ENCODE measurements around the gene ZFP1. TPM values are rescaled to one million over a fixed set of nuclear protein-coding genes. Genes with fewer than 3 reads are reported as not detected.
"Not testable (repeated sequence)": the region's sequence is repeated elsewhere in the genome, so short reads cannot be mapped to it uniquely, and the experiment has no call there.

ZFP1 gene
- total and polyA plus RNA-seq, 7 donors: 0.60 to 17.5 (median 9.2) TPM

DNA sequence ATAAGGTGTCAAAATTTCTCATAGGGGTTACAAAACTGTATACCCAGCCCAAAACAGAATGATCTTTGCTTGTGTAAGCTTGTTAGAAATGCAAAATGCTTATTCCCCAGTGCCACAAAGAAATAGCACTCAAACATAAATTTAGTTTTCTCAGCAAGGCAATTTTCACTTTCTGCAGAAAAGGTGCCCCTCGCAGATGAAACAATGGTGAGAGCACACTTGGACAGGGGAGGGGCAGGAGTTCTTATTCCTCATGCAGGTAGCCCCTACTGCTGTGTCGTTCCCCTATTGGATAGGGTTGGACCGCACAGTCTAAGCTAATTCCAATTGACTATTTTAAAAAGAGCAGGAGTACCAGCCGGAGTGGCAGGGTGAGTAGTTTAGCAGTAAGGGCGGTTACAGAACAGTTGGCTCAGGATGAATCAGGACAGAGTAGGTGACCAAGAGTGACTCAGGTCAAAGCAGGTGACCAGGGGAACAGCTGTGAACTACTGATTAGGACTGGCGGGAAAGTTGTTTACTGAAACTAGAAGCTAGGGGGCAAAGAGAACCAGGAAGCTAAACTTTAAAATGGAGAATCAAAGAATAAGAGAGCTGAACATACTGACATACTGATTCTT lies 26.3 kb upstream of the ZFP1 start:
- Histone ChIP-seq H3K9me3 (peaks cover 0 to 8% (median 4%) of the 10 kb centered on the region in 4 donors), H3K4me1 (peaks cover 0 to under 1% (median under 1%) of the 10 kb centered on the region in 4 donors), H3K27ac (no peak overlapping the region), H3K27me3 (no peaks in the 10 kb centered on the region), H3K36me3 (no peaks in the 10 kb centered on the region), H3K4me3 (no peak overlapping the region)
- intact Hi-C loops (cut with DNase I): no loop called here
- 95 to 97% methylated on average over 6 of the region's 6 CpGs for WGBS, 2 donors
- DNase-seq: no peak
- TF ChIP-seq POLR2AphosphoS5 (IDR thresholded peaks at IDR 0.05) (no peak), EP300 (IDR thresholded peaks at IDR 0.05) (no peak), POLR2A (IDR thresholded peaks at IDR 0.05) (no peak)
- TF ChIP-seq, protein P1, sequence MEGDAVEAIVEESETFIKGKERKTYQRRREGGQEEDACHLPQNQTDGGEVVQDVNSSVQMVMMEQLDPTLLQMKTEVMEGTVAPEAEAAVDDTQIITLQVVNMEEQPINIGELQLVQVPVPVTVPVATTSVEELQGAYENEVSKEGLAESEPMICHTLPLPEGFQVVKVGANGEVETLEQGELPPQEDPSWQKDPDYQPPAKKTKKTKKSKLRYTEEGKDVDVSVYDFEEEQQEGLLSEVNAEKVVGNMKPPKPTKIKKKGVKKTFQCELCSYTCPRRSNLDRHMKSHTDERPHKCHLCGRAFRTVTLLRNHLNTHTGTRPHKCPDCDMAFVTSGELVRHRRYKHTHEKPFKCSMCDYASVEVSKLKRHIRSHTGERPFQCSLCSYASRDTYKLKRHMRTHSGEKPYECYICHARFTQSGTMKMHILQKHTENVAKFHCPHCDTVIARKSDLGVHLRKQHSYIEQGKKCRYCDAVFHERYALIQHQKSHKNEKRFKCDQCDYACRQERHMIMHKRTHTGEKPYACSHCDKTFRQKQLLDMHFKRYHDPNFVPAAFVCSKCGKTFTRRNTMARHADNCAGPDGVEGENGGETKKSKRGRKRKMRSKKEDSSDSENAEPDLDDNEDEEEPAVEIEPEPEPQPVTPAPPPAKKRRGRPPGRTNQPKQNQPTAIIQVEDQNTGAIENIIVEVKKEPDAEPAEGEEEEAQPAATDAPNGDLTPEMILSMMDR (IDR thresholded peaks at IDR 0.05): no peak

DNA sequence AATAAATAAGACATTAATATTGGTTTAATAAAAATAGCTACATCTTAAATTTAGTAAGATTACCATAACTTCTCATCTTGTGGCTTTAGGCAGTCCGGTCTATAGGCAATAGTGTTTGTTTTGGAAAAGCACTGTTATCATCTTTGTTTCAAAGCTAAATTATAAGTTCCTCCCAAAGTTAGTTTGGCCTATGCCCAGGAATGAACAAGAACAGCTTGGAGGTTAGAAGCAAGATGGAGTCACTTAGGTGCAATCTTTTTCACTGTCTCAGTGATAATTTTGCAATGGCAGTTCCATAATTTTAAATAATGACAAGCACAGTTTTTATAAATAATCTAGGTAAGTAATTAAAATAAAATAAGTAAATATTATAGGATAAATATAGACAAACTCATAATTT lies 25.7 kb upstream of the ZFP1 start:
- no peak for DNase-seq
- Histone ChIP-seq H3K9me3 (peaks cover 0 to 8% (median 4%) of the 10 kb centered on the region in 4 donors), H3K4me3 (no peak overlapping the region), H3K27me3 (no peaks in the 10 kb centered on the region), H3K36me3 (no peaks in the 10 kb centered on the region), H3K4me1 (no peaks in the 10 kb centered on the region), H3K27ac (no peak overlapping the region)
- TF ChIP-seq POLR2AphosphoS5 (IDR thresholded peaks at IDR 0.05) (no peak), POLR2A (IDR thresholded peaks at IDR 0.05) (no peak), EP300 (IDR thresholded peaks at IDR 0.05) (no peak)
- TF ChIP-seq, protein P1 (IDR thresholded peaks at IDR 0.05): no peak
- WGBS, 2 donors: 92 to 97% methylated on average over 1 of the region's 1 CpG
- intact Hi-C loops (cut with DNase I): no loop called here

GRCh38 chr16:75127713-75128415 lies 20.5 kb upstream of the ZFP1 start:
- 45 to 69% methylated on average over 4 of the region's 4 CpGs for WGBS, 2 donors
- H3K27ac ChIP-seq: no peak overlapping the region
- H3K4me3 ChIP-seq: no peak overlapping the region
- no peaks in the 10 kb centered on the region for H3K4me1 ChIP-seq
- TF ChIP-seq EP300 (IDR thresholded peaks at IDR 0.05): no peak
- no peak for TF ChIP-seq POLR2A (IDR thresholded peaks at IDR 0.05)
- no peak for TF ChIP-seq POLR2AphosphoS5 (IDR thresholded peaks at IDR 0.05)
- TF ChIP-seq, protein P1 (IDR thresholded peaks at IDR 0.05): no peak
- no peak for DNase-seq
- no peaks in the 10 kb centered on the region for H3K36me3 ChIP-seq
- intact Hi-C loops (cut with DNase I): no loop called here
- no peaks in the 10 kb centered on the region for H3K27me3 ChIP-seq
- no peaks in the 10 kb centered on the region for H3K9me3 ChIP-seq

- H3K27ac ChIP-seq; H3K27me3 ChIP-seq; H3K36me3 ChIP-seq; H3K9me3 ChIP-seq; DNase-seq; H3K4me1 ChIP-seq; intact Hi-C loops (cut with DNase I); H3K4me3 ChIP-seq: not testable (repeated sequence)
- 42 to 52% methylated on average over 5 of the region's 5 CpGs for WGBS, 2 donors
Observed at GRCh38 chr16:75129421-75130149, 18.7 kb upstream of the ZFP1 start.

DNA sequence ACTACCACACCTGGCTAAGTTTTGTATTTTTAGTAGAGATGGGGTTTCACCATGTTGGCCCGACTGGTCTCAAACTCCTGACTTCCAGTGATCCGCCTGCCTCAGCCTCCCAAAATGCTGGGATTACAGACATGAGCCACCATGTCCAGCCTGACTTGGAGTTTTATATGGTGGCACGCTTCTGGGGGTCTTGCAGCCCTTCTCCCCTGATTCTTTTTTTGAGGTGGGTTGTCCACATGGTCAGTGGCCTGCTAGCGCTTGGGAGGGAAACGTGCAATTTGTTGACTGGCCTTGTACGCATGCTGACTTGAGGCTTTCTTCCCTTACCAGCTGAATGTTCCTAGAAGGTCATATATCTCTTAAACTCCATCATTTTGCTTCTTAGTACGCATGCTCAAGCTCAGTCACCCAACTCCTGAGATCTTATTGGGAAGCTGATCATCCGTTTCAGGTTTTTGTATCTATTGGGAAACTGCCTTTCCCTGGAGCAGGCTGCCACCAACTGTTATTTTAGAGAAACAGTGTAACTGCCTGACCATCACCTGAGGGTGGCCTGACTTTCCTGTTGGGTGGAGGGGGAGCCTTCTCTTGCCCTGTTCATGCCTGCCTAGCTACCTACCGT lies 18.1 kb upstream of the ZFP1 start:
- H3K4me3 ChIP-seq: no peak overlapping the region
- no peak overlapping the region for H3K27ac ChIP-seq
- TF ChIP-seq, protein P1 (IDR thresholded peaks at IDR 0.05): no peak
- TF ChIP-seq POLR2A (IDR thresholded peaks at IDR 0.05): no peak
- TF ChIP-seq POLR2AphosphoS5 (IDR thresholded peaks at IDR 0.05): no peak
- TF ChIP-seq EP300 (IDR thresholded peaks at IDR 0.05): no peak
- DNase-seq: no peak
- H3K4me1 ChIP-seq: no peaks in the 10 kb centered on the region
- intact Hi-C loops (cut with DNase I): no loop called here
- no peaks in the 10 kb centered on the region for H3K9me3 ChIP-seq
- H3K36me3 ChIP-seq: no peaks in the 10 kb centered on the region
- no peaks in the 10 kb centered on the region for H3K27me3 ChIP-seq
- WGBS, 2 donors: 86 to 88% methylated on average over 9 of the region's 9 CpGs
